AG09309 (cell line): Measurements from ENCODE around the gene P3H1.

Experiments
- DNase-seq: peaks from one replicate; pipeline ENCODE4 v3.0.0-alpha.2; 2010; ENCODE audit warnings: low read depth
- H3K4me3 ChIP-seq: 2 replicates; pipeline ENCODE4 v1.5.1; 2011; ENCODE audit warnings: mild to moderate bottlenecking, low read depth, low read length, moderate library complexity; ENCODE audit not compliant: control insufficient read depth
- CTCF ChIP-seq: IDR thresholded peaks from 2 replicates; pipeline ENCODE4 v1.5.1; 2011; ENCODE audit warnings: mild to moderate bottlenecking, low read depth, low read length, inconsistent platforms; ENCODE audit not compliant: insufficient read depth, control insufficient read depth; ENCODE audit errors: missing control alignments

P3H1 gene

GRCh38 chr1:42784946-42785693 is 18.3 kb upstream of the P3H1 start, which contains the start of gene TMEM269:
Gene TMEM269 (plus strand): TSS chr1:42784991. CDS start chr1:42789894, 4,903 bp downstream.
- no peak for TF ChIP-seq CTCF
- peak within 1 kb of the TSS; percentile 41 for H3K4me3 ChIP-seq
- no peak for DNase-seq

DNA sequence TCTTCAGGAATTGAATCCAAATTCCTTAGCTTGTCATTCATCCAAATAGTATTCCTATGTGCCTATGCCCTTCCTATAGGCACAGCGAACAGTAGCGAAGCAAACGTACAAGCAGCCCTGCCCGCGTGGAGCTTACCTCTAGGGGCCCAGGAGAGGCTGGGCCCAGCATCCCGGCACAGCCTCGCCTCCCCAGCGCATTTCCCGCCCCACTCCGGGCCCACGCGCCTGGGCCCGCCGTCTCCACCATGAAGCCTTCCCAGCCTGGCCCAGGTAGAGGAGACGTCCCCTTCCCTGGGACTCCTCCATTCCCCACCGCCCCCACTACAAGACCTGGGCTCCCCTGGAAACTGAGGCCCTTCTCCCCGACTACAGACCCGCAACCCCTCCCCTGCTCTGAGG is 17.7 kb upstream of the P3H1 start:
- TF ChIP-seq CTCF = no peak
- DNase-seq = no peak
- H3K4me3 ChIP-seq = no peak overlapping the region

DNA sequence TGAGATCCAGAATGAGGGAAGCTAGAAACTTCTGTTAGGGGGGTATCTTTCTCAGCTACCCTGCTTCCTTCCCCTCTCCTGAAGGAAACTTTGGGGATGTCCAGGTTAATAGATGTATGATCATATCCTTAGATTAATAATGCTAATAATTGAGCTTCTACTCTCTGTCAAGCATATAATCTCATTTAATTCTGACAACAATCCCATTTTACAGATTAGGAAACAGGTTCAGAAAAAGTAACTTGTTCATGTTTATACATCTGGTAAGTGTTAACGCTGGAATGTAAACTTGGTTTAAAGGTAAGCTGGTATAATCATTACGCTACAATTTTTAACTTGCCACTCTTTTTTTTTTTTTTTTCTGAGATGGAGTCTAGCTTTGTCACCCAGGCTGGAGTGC is 16.3 kb upstream of the P3H1 start:
- no peak overlapping the region for H3K4me3 ChIP-seq
- DNase-seq = no peak
- no peak for TF ChIP-seq CTCF

GRCh38 chr1:42780176-42780575 is 13.3 kb upstream of the P3H1 start:
- TF ChIP-seq CTCF = no peak
- DNase-seq = no peak
- H3K4me3 ChIP-seq = no peak overlapping the region

- TF ChIP-seq CTCF = no peak
- DNase-seq = no peak
- H3K4me3 ChIP-seq = no peak overlapping the region
Observed at GRCh38 chr1:42779725-42780124, 12.9 kb upstream of the P3H1 start.

- H3K4me3 ChIP-seq = no peak overlapping the region
- DNase-seq = no peak
- TF ChIP-seq CTCF = peak; percentile 84
Observed at GRCh38 chr1:42777852-42778251, 11.0 kb upstream of the P3H1 start.

DNA sequence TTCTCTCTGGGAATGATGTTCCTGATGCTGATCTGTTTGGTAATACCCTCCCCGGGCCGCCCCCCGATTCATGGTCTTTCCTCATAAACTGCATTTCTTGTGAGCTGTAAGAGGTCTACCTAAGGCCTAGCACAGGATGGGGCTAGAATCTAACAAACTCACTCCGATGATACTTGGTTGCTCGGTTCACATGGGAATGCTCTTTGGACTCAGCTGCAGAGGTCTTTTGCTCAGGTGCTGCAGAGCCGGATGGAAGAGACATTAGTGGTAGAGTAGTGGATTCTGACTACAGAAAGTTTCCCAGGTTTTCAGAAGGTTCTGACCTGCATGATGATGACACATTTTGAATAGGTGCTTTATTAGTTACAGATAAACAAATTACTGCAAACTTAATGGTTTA is 9.7 kb upstream of the P3H1 start:
- DNase-seq = no peak
- no peak overlapping the region for H3K4me3 ChIP-seq

More for the DNA sequence above, 9.7 kb upstream of the P3H1 start:
- no peak for TF ChIP-seq CTCF
